Measurements from ENCODE around the gene CFAP221.

- TF ChIP-seq, protein P1, sequence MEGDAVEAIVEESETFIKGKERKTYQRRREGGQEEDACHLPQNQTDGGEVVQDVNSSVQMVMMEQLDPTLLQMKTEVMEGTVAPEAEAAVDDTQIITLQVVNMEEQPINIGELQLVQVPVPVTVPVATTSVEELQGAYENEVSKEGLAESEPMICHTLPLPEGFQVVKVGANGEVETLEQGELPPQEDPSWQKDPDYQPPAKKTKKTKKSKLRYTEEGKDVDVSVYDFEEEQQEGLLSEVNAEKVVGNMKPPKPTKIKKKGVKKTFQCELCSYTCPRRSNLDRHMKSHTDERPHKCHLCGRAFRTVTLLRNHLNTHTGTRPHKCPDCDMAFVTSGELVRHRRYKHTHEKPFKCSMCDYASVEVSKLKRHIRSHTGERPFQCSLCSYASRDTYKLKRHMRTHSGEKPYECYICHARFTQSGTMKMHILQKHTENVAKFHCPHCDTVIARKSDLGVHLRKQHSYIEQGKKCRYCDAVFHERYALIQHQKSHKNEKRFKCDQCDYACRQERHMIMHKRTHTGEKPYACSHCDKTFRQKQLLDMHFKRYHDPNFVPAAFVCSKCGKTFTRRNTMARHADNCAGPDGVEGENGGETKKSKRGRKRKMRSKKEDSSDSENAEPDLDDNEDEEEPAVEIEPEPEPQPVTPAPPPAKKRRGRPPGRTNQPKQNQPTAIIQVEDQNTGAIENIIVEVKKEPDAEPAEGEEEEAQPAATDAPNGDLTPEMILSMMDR (conservative IDR thresholded peaks at IDR 0.05) = no peak
- TF ChIP-seq ZFX (IDR thresholded peaks at IDR 0.05) = no peak
These were observed 137.1 kb downstream of the CFAP221 start for GRCh38 chr2:119681203-119681867.

Measured in C4-2B (cell line).